Fibroblast of the aortic adventitia (primary cell): Measurements from ENCODE around the gene EFHD2. TPM values are rescaled to one million over a fixed set of nuclear protein-coding genes. Genes with fewer than 3 reads are reported as not detected.

Experiments
- DNase-seq: peaks from one replicate; pipeline ENCODE4 v3.0.0-alpha.2; 2010; ENCODE audit warnings: low read depth
- H3K4me3 ChIP-seq: 2 replicates; pipeline ENCODE4 v1.5.1; 2011; ENCODE audit warnings: low read depth, mild to moderate bottlenecking, control low read depth, low read length, moderate library complexity
- CTCF ChIP-seq: IDR thresholded peaks from 2 replicates; pipeline ENCODE4 v1.5.1; 2011; ENCODE audit warnings: mild to moderate bottlenecking, low read length, control low read depth, inconsistent platforms; ENCODE audit not compliant: insufficient read depth
- total RNA-seq: library from RNA; depleted of rRNA; stranded (reverse); fragments of >200 nt; gene quantifications from 2 replicates; pipeline ENCODE4 v1.2.3, GENCODE V29; 2012; ENCODE audit warnings: low replicate concordance

Gene EFHD2
- total RNA-seq, 1 donor, result 28.1 TPM

GRCh38 chr1:15399710-15400109 is 10.0 kb upstream of the EFHD2 start:
- no peak overlapping the region for H3K4me3 ChIP-seq
- DNase-seq, result peak; percentile 22
- no peak for TF ChIP-seq CTCF

GRCh38 chr1:15400627-15401026 is 9.1 kb upstream of the EFHD2 start:
- no peak overlapping the region for H3K4me3 ChIP-seq
- no peak for TF ChIP-seq CTCF
- DNase-seq, result no peak

GRCh38 chr1:15401391-15402055 is 8.2 kb upstream of the EFHD2 start:
- peak; percentile 42 for DNase-seq
- no peak for TF ChIP-seq CTCF
- no peak overlapping the region for H3K4me3 ChIP-seq

GRCh38 chr1:15402809-15403450 is 6.8 kb upstream of the EFHD2 start:
- no peak for TF ChIP-seq CTCF
- H3K4me3 ChIP-seq, result no peak overlapping the region
- no peak for DNase-seq

- no peak for TF ChIP-seq CTCF
- DNase-seq, result no peak
- no peak overlapping the region for H3K4me3 ChIP-seq
Measured at GRCh38 chr1:15403962-15404580, 5.6 kb upstream of the EFHD2 start.

GRCh38 chr1:15405106-15405850 is 4.4 kb upstream of the EFHD2 start:
- TF ChIP-seq CTCF, result no peak
- H3K4me3 ChIP-seq, result no peak overlapping the region
- no peak for DNase-seq
